Activated CD4-positive, alpha-beta T cell treated with anti-CD3 and anti-CD28 coated beads, Interleukin-10, Interleukin-2, amounts not matched to agents 100 ng/mL and 50 ng/mL, durations not matched to agents 16 hours and 8 hours (primary cell): ENCODE data around the gene SPRY1.

Experiments used
- DNase-seq: peaks from one replicate; pipeline ENCODE4 v3.0.0-alpha.2; 2020

Gene SPRY1

GRCh38 chr4:123380728-123381716 is 15.6 kb upstream of the SPRY1 start:
- peak; percentile 63 for DNase-seq

GRCh38 chr4:123381996-123382395 is 14.6 kb upstream of the SPRY1 start:
- no peak for DNase-seq

GRCh38 chr4:123383566-123383965 is 13.0 kb upstream of the SPRY1 start:
- DNase-seq, result no peak

- no peak for DNase-seq
Measured at GRCh38 chr4:123386609-123387008, 10.0 kb upstream of the SPRY1 start.

- peak; percentile 18 for DNase-seq
Measured at GRCh38 chr4:123390846-123391456, 5.6 kb upstream of the SPRY1 start.

- no peak for DNase-seq
Measured at GRCh38 chr4:123393721-123394120, 2.9 kb upstream of the SPRY1 start.

GRCh38 chr4:123397144-123398065 is 810 bp downstream of the SPRY1 start:
- peak; percentile 59 for DNase-seq

GRCh38 chr4:123398066-123398852 is 1.7 kb downstream of the SPRY1 start:
- peak; percentile 75 for DNase-seq

GRCh38 chr4:123398853-123399626 is 2.4 kb downstream of the SPRY1 start:
- peak; percentile 54 for DNase-seq

GRCh38 chr4:123399627-123400358 is 3.2 kb downstream of the SPRY1 start:
- no peak for DNase-seq

- DNase-seq, result no peak
Measured at GRCh38 chr4:123401271-123402120, 4.9 kb downstream of the SPRY1 start.

GRCh38 chr4:123402121-123402465 is 5.5 kb downstream of the SPRY1 start:
- DNase-seq, result no peak

- DNase-seq, result no peak
Measured at GRCh38 chr4:123403080-123403604, 6.5 kb downstream of the SPRY1 start.

GRCh38 chr4:123404533-123404932 is 7.9 kb downstream of the SPRY1 start:
- no peak for DNase-seq

- no peak for DNase-seq
Measured at GRCh38 chr4:123405267-123405865, 8.8 kb downstream of the SPRY1 start.

GRCh38 chr4:123406872-123407271 is 10.3 kb downstream of the SPRY1 start:
- no peak for DNase-seq

GRCh38 chr4:123408471-123409084 is 12.0 kb downstream of the SPRY1 start:
- no peak for DNase-seq

- DNase-seq, result no peak
Measured at GRCh38 chr4:123409334-123409733, 12.7 kb downstream of the SPRY1 start.

GRCh38 chr4:123411514-123411913 is 14.9 kb downstream of the SPRY1 start:
- DNase-seq, result no peak
